ENCODE measurements around the gene GNAQ. TPM values are rescaled to one million over a fixed set of nuclear protein-coding genes. Genes with fewer than 3 reads are reported as not detected.
"Not testable (repeated sequence)": the region's sequence is repeated elsewhere in the genome, so short reads cannot be mapped to it uniquely, and the experiment has no call there.

The GNAQ gene
- total RNA-seq, 5 donors from 2014 or later (not counting 1 experiment from before 2014, with no cell fraction given), result 29.3 to 48.4 (median 38.3) TPM

DNA sequence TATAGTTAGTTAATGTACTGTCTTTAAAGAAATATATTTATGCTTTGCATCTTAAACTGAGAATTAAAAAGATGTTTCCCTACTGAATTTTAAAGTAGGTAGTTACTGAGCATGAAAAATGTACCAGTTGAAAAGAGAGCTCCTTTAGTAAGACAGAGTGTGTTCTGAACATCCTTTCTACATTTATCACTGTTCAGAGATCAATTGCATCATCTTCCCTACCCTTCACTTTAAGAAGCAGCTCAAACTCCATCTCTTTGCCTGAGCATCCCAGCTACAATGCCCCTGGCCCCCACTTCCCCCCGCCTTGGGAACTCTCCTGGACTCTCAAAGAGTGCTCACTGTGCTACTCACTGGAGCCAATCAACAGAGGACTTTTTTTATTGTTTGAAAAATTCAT lies 164.7 kb downstream of the GNAQ start:
- CTCF ChIA-PET, result no interaction called here
- DNase-seq, result no peak
- no peaks in the 10 kb centered on the region for H3K36me3 ChIP-seq (ENCODE audit: control insufficient read depth in 2 of 2, extremely low read depth in 1 of 2, insufficient read depth in 1 of 2, low read length in 1 of 2)
- Mint-ChIP-seq H3K4me1 (peaks cover 5 to 20% (median 7%) of the 10 kb centered on the region in 3 donors), H3K4me3 (no peak overlapping the region), H3K27me3 (no peaks in the 10 kb centered on the region), H3K27ac (no peak overlapping the region), H3K36me3 (peaks cover 45% of the 10 kb centered on the region), H3K9me3 (peaks cover 7 to 15% (median 10%) of the 10 kb centered on the region in 3 donors)
- no CpG with 5 or more reads among the region's 1 CpG for WGBS (ENCODE audit: insufficient coverage)
- H3K9me3 ChIP-seq, result no peaks in the 10 kb centered on the region
- ATAC-seq (replicated peaks in 1 of 4), result no peak
- no peak overlapping the region for H3K4me3 ChIP-seq (ENCODE audit: control insufficient read depth in 1 of 2, extremely low read depth in 1 of 2, low read length in 1 of 2)
- H3K27me3 ChIP-seq (replicated peaks in 1 of 2; ENCODE audit: control insufficient read depth in 2 of 2, extremely low read depth in 1 of 2, insufficient read depth in 2 of 2, low read length in 1 of 2), result no peaks in the 10 kb centered on the region
- H3K4me1 ChIP-seq (ENCODE audit: control insufficient read depth in 1 of 2, extremely low read depth in 1 of 2, insufficient read depth in 2 of 2, low read length in 2 of 2), result no peaks in the 10 kb centered on the region
- no peak overlapping the region for H3K27ac ChIP-seq (ENCODE audit: low read length)
- POLR2A ChIA-PET, result no interaction called here

DNA sequence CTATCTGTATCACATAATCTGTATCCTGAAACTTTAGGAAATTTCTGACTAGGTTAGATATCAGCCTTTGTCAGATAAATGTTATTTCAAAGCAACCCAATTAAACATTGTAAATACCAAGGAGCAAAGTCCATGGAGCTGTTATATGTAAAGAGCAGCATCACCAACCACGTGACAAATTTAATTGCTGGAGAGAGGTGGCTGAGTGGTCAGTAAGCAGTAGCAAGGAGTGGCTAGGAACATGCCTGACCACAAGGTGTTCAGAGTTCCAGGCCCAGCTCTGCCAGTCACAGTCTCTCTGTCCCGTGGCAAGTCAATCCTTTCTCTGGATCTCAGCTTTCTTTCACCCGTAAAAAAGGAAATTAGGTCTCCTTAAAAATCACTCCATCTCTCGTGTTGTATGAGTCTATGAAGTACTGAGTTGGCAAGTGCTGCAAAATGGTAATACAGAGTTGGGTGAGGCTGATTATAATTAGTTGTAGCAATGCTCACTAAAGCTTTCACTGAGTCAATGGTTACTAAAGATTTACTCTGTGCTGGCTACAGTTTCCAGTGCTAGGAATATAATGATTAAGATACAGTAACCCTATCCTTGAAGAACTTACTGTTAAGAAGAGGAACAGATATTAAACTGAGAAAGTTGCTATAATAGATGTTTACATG lies 166.1 kb downstream of the GNAQ start:
- Histone ChIP-seq H3K4me1 (ENCODE audit: control insufficient read depth in 1 of 2, extremely low read depth in 1 of 2, insufficient read depth in 2 of 2, low read length in 2 of 2) (no peaks in the 10 kb centered on the region), H3K9me3 (no peaks in the 10 kb centered on the region), H3K27me3 (replicated peaks in 1 of 2; ENCODE audit: control insufficient read depth in 2 of 2, extremely low read depth in 1 of 2, insufficient read depth in 2 of 2, low read length in 1 of 2) (no peaks in the 10 kb centered on the region), H3K4me3 (ENCODE audit: control insufficient read depth in 1 of 2, extremely low read depth in 1 of 2, low read length in 1 of 2) (no peak overlapping the region), H3K36me3 (ENCODE audit: control insufficient read depth in 2 of 2, extremely low read depth in 1 of 2, insufficient read depth in 1 of 2, low read length in 1 of 2) (no peaks in the 10 kb centered on the region), H3K27ac (ENCODE audit: low read length) (no peak overlapping the region)
- no peak overlapping the region for H3K4me3 Mint-ChIP-seq
- H3K27ac Mint-ChIP-seq, result no peak overlapping the region
- H3K9me3 Mint-ChIP-seq, result peaks cover 7 to 19% (median 10%) of the 10 kb centered on the region in 3 donors
- ChIA-PET POLR2A (no interaction called here), CTCF (no interaction called here)
- H3K36me3 Mint-ChIP-seq, result peaks cover 48% of the 10 kb centered on the region
- peaks cover 5 to 12% (median 7%) of the 10 kb centered on the region in 3 donors for H3K4me1 Mint-ChIP-seq
- ATAC-seq (replicated peaks in 1 of 4) (no peak), DNase-seq (no peak)
- no CpG with 5 or more reads among the region's 4 CpGs for WGBS (ENCODE audit: insufficient coverage)
- no peaks in the 10 kb centered on the region for H3K27me3 Mint-ChIP-seq

DNA sequence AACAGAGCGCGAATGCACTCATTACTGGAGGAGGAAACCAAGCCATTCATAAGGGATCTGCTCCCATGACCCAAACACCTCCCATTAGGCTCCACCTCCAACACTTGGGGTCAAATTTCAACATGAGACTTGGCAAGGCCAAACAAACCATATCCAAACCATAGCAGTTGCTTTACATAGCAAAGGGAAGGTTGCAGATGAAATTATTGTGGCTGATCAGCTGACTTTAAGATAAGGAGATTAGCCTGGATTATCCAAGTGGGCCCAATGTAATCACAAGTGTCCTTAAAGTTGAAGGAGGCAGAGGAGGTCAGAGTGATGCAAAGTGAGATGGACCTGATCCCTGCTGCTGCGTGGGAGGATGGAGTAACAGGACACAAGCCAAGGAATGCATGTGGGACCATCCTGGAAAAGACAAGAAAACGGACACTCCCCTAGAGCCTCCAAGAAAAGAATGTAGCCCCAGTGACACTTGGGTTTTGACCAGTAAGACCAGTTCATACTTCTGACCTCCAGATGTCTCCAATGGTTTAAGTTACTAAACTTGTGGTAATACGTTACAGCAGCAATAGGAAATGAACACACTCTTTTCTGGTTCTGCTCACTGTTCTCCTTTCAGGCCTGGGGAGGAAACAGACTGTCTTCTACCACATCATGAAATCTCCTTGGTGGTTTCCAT lies 167.3 kb downstream of the GNAQ start:
- WGBS (ENCODE audit: insufficient coverage), result 89% methylated on average over 3 of the region's 5 CpGs
- no peaks in the 10 kb centered on the region for H3K27me3 Mint-ChIP-seq
- CTCF ChIA-PET, result no interaction called here
- no peaks in the 10 kb centered on the region for H3K4me1 ChIP-seq (ENCODE audit: control insufficient read depth in 1 of 2, extremely low read depth in 1 of 2, insufficient read depth in 2 of 2, low read length in 2 of 2)
- H3K27ac Mint-ChIP-seq, result no peak overlapping the region
- no peak overlapping the region for H3K4me3 Mint-ChIP-seq
- no peak overlapping the region for H3K4me3 ChIP-seq (ENCODE audit: control insufficient read depth in 1 of 2, extremely low read depth in 1 of 2, low read length in 1 of 2)
- H3K36me3 Mint-ChIP-seq, result peaks cover 50% of the 10 kb centered on the region
- H3K27me3 ChIP-seq (replicated peaks in 1 of 2; ENCODE audit: control insufficient read depth in 2 of 2, extremely low read depth in 1 of 2, insufficient read depth in 2 of 2, low read length in 1 of 2), result no peaks in the 10 kb centered on the region
- peaks cover 7 to 19% (median 10%) of the 10 kb centered on the region in 3 donors for H3K9me3 Mint-ChIP-seq
- DNase-seq, result no peak
- H3K9me3 ChIP-seq, result no peaks in the 10 kb centered on the region
- H3K36me3 ChIP-seq (ENCODE audit: control insufficient read depth in 2 of 2, extremely low read depth in 1 of 2, insufficient read depth in 1 of 2, low read length in 1 of 2), result peaks cover 0 to 2% of the 10 kb centered on the region in 2 donors
- no peak overlapping the region for H3K27ac ChIP-seq (ENCODE audit: low read length)
- ATAC-seq (replicated peaks in 1 of 4), result no peak
- POLR2A ChIA-PET, result no interaction called here
- peaks cover 5 to 12% (median 7%) of the 10 kb centered on the region in 3 donors for H3K4me1 Mint-ChIP-seq

DNA sequence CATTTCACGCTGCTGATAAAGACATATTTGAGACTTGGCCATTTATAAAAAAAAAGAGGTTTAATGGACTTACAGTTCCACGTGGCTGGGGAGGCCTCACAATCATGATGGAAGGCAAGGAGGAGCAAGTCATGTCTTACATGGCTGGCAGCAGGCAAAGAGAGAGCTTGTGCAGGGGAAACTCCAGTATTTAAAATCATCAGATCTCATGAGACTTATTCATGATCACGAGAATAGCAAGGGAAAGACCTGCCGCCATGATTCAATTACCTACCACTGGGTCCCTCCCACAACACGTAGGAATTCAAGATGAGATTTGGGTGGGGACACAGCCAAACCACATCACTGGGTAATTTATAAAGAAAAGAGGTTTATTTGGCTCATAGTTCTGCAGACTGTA lies 168.0 kb downstream of the GNAQ start:
- H3K4me1 ChIP-seq (ENCODE audit: control insufficient read depth in 1 of 2, extremely low read depth in 1 of 2, insufficient read depth in 2 of 2, low read length in 2 of 2); H3K4me3 Mint-ChIP-seq; H3K9me3 ChIP-seq; H3K27me3 Mint-ChIP-seq; CTCF ChIA-PET; H3K4me3 ChIP-seq (ENCODE audit: control insufficient read depth in 1 of 2, extremely low read depth in 1 of 2, low read length in 1 of 2); DNase-seq; H3K27me3 ChIP-seq (replicated peaks in 1 of 2; ENCODE audit: control insufficient read depth in 2 of 2, extremely low read depth in 1 of 2, insufficient read depth in 2 of 2, low read length in 1 of 2); H3K27ac ChIP-seq (ENCODE audit: low read length); POLR2A ChIA-PET; H3K36me3 ChIP-seq (ENCODE audit: control insufficient read depth in 2 of 2, extremely low read depth in 1 of 2, insufficient read depth in 1 of 2, low read length in 1 of 2); H3K27ac Mint-ChIP-seq; ATAC-seq (replicated peaks in 1 of 4): not testable (repeated sequence)
- Mint-ChIP-seq H3K9me3 (peaks cover 10 to 23% (median 11%) of the 10 kb centered on the region in 3 donors), H3K4me1 (peaks cover 10 to 19% (median 11%) of the 10 kb centered on the region in 3 donors), H3K36me3 (peaks cover 55% of the 10 kb centered on the region)
- 100% methylated on average over 2 of the region's 5 CpGs for WGBS (ENCODE audit: insufficient coverage)

DNA sequence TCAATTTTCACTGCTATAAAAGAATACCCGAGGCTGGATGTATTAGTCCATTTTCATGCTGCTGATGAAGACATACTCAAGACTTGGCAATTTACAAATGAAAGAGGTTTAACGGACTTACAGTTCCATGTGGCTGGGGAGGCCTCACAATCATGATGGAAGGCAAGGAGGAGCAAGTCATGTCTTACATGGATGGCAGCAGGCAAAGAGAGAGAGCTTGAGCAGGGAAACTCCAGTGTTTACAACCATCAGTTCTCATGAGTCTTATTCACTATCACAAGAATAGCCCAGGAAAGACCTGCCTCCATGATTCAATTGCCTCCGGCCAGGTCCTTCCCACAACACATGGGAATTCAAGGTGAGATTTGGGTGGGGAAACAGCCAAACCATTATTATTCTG lies 170.7 kb downstream of the GNAQ start:
- H3K4me3 ChIP-seq (ENCODE audit: control insufficient read depth in 1 of 2, extremely low read depth in 1 of 2, low read length in 1 of 2); H3K36me3 ChIP-seq (ENCODE audit: control insufficient read depth in 2 of 2, extremely low read depth in 1 of 2, insufficient read depth in 1 of 2, low read length in 1 of 2); CTCF ChIA-PET; H3K27me3 Mint-ChIP-seq; ATAC-seq (replicated peaks in 1 of 4); DNase-seq; H3K4me1 ChIP-seq (ENCODE audit: control insufficient read depth in 1 of 2, extremely low read depth in 1 of 2, insufficient read depth in 2 of 2, low read length in 2 of 2); H3K27ac Mint-ChIP-seq; H3K4me3 Mint-ChIP-seq; H3K27me3 ChIP-seq (replicated peaks in 1 of 2; ENCODE audit: control insufficient read depth in 2 of 2, extremely low read depth in 1 of 2, insufficient read depth in 2 of 2, low read length in 1 of 2); H3K9me3 ChIP-seq; H3K27ac ChIP-seq (ENCODE audit: low read length); POLR2A ChIA-PET: not testable (repeated sequence)
- H3K36me3 Mint-ChIP-seq, result peaks cover 63% of the 10 kb centered on the region
- H3K4me1 Mint-ChIP-seq, result peaks cover 26 to 34% (median 28%) of the 10 kb centered on the region in 3 donors
- 100% methylated on average over 2 of the region's 3 CpGs for WGBS (ENCODE audit: insufficient coverage)
- H3K9me3 Mint-ChIP-seq, result peaks cover 10 to 26% (median 12%) of the 10 kb centered on the region in 3 donors

DNA sequence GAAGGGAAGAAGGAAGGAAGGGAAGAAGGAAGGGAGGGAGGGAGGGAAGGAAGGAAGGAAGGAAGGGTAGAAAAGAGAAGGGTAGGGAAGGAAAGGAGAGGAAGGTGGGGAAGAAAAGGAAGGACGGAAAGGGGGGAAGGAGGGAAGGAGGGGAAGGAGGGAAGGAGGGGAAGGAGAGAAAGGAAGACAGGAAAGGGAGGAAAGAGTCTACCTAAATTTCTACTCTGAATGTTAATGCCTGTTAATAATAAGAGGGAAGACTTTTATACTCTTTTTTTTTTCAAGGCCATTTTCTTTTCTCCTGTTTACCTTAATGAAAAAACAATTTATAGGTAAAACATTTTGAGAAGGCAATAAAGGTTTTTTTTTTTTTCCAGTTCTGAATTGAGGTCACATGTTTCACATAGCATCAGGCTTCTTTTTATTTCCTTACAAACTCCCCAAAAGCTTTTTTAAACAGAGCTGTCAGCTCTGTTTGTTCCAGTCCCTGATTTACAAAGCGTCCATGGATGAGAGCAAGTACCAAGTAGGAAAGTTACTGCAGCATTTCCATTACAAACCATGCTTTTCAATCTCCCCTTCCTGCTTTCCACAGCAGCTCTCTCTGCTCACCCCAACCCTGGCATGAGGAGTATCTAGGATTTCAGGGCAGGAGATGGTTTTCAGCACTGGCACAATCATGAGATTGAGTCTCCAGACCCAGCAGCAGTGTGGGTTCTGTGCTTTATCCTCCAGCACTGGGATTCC lies 173.9 kb downstream of the GNAQ start:
- H3K9me3 ChIP-seq, result no peaks in the 10 kb centered on the region
- peaks cover 0 to 2% of the 10 kb centered on the region in 2 donors for H3K36me3 ChIP-seq (ENCODE audit: control insufficient read depth in 2 of 2, extremely low read depth in 1 of 2, insufficient read depth in 1 of 2, low read length in 1 of 2)
- CTCF ChIA-PET, result no interaction called here
- Mint-ChIP-seq H3K27me3 (no peaks in the 10 kb centered on the region), H3K4me3 (no peak overlapping the region), H3K4me1 (peaks cover 30 to 41% (median 36%) of the 10 kb centered on the region in 3 donors), H3K27ac (peak overlapping the region in 1 of 2 donors; percentile 12), H3K36me3 (peaks cover 31% of the 10 kb centered on the region), H3K9me3 (peaks cover 0 to 11% (median 5%) of the 10 kb centered on the region in 3 donors)
- H3K4me3 ChIP-seq (ENCODE audit: control insufficient read depth in 1 of 2, extremely low read depth in 1 of 2, low read length in 1 of 2), result no peak overlapping the region
- POLR2A ChIA-PET, result no interaction called here
- H3K27ac ChIP-seq (ENCODE audit: low read length), result no peak overlapping the region
- no peak for ATAC-seq (replicated peaks in 1 of 4)
- no peak for DNase-seq
- no CpG with 5 or more reads among the region's 2 CpGs for WGBS (ENCODE audit: insufficient coverage)
- peaks cover 0 to 6% of the 10 kb centered on the region in 2 experiments for H3K4me1 ChIP-seq (ENCODE audit: control insufficient read depth in 1 of 2, extremely low read depth in 1 of 2, insufficient read depth in 2 of 2, low read length in 2 of 2)
- H3K27me3 ChIP-seq (replicated peaks in 1 of 2; ENCODE audit: control insufficient read depth in 2 of 2, extremely low read depth in 1 of 2, insufficient read depth in 2 of 2, low read length in 1 of 2), result no peaks in the 10 kb centered on the region
